Gastrocnemius medialis (tissue), 4 donors: ENCODE measurements around the gene CTAGE15.
"Not testable (repeated sequence)": the region's sequence is repeated elsewhere in the genome, so short reads cannot be mapped to it uniquely, and the experiment has no call there.

ENCODE experiments used
- POLR2A ChIP-seq, 2 donors: fragments of 450-650 bp; IDR thresholded peaks; one replicate each; pipeline ENCODE4 v1.6.1; 2017; ENCODE audit warnings: antibody characterized with exemption in 2 of 2, mild to moderate bottlenecking in 2 of 2, moderate library complexity in 2 of 2
- TF ChIP-seq, protein P1 (sequence below), 5 experiments: fragments of 450-650 bp in 3 of 5; fragments of 200-600 bp in 2 of 5; sonication (generic) in 2 of 5; IDR thresholded peaks in 4 of 5; conservative IDR thresholded peaks in 1 of 5; 1 replicate in 4 of 5; 2 replicates in 1 of 5; pipeline ENCODE4 v1.5.1; 2016 to 2019; ENCODE audit warnings: antibody characterized with exemption in 5 of 5, mild to moderate bottlenecking in 3 of 5, moderate library complexity in 3 of 5

GRCh38 chr7:143615545-143615944 lies 43.9 kb downstream of the CTAGE15 start:
- TF ChIP-seq, protein P1, sequence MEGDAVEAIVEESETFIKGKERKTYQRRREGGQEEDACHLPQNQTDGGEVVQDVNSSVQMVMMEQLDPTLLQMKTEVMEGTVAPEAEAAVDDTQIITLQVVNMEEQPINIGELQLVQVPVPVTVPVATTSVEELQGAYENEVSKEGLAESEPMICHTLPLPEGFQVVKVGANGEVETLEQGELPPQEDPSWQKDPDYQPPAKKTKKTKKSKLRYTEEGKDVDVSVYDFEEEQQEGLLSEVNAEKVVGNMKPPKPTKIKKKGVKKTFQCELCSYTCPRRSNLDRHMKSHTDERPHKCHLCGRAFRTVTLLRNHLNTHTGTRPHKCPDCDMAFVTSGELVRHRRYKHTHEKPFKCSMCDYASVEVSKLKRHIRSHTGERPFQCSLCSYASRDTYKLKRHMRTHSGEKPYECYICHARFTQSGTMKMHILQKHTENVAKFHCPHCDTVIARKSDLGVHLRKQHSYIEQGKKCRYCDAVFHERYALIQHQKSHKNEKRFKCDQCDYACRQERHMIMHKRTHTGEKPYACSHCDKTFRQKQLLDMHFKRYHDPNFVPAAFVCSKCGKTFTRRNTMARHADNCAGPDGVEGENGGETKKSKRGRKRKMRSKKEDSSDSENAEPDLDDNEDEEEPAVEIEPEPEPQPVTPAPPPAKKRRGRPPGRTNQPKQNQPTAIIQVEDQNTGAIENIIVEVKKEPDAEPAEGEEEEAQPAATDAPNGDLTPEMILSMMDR (IDR thresholded peaks at IDR 0.05 in 4 of 5, conservative IDR thresholded peaks at IDR 0.05 in 1 of 5): not testable (repeated sequence)
- not testable (repeated sequence) for TF ChIP-seq POLR2A (IDR thresholded peaks at IDR 0.05)
